ENCODE measurements around the gene LRRC71.

LRRC71 gene

DNA sequence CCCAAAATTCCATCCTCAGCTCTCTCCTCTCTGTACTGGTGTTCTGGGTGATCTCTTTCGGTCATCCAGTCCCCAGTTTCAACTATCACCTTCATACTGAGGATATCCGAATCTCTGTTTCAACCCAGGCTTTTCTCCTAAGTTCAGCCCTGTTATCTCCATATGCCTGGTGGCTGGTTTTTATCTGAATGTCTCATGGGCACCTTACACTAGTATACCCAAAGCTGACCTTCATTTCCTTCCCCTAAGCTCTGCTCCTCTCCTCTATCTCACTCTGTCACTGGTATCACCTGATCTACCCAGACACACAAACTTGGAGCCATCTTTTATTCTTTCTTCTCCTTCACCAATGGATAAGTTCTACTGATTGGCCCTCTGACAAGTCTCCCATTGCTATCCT lies 53.0 kb downstream of the LRRC71 start:
- DNase-seq (ENCODE audit: low read depth, low spot score) = no peak
- no peak overlapping the region for H3K27ac ChIP-seq

DNA sequence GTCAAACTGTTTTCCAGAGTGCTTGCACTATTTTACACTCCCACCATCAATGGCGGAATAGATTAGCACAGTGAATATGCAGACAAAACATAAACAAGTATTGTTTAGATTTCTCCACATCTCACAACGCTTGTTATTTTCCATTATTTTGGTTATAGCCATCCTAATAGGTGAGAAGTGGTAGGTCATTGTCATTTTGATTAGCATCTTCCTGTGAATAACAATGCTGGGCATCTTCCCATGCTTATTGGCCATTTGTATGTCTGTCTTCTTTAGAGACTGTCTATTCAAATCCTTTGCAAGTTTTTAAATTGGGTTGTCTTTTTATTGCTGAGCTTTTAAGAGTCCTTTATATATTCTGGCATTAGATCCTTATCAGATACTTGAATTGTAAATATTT lies 54.7 kb downstream of the LRRC71 start:
- DNase-seq (ENCODE audit: low read depth, low spot score) = no peak
- H3K27ac ChIP-seq = no peak overlapping the region

DNA sequence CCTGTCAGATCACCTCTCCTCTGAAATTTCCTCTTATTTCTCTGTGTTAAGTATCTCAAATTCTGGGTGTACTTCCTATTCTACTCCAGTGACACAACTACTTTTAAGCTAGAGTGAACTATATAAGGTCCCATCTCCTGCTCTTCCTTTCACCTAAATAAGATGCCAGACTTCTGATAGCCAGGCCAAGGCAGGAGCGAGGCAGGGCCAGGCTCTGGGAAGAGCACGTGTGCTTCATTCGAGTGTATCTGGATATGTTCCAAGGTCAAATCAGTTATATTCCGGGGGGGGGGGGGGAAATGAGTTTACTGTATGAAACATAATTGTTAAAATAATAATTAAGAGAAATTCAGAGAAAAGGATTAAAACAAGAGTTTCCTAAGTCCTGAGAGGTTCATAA lies 60.1 kb downstream of the LRRC71 start:
- no peak overlapping the region for H3K27ac ChIP-seq
- no peak for DNase-seq (ENCODE audit: low read depth, low spot score)

Measured in epithelial cell of prostate (primary cell).